Loucy (cell line): Measurements from ENCODE around the gene AIG1.

Experiments used
- H2AFZ ChIP-seq: fragments of 200-600 bp; sonication (generic); 2 replicates; pipeline ENCODE4 v1.6.0; 2016; ENCODE audit warnings: antibody characterized with exemption, mild to moderate bottlenecking, low read length, moderate library complexity
- H3F3A ChIP-seq: fragments of 200-600 bp; 2 replicates; pipeline ENCODE4 v1.6.0; 2016; ENCODE audit warnings: antibody characterized with exemption, low read depth, mild to moderate bottlenecking
- H3K27me3 ChIP-seq: fragments of 200-600 bp; sonication (generic); 2 replicates; pipeline ENCODE4 v1.6.1; 2014; ENCODE audit warnings: low read length, mild to moderate bottlenecking; ENCODE audit not compliant: insufficient read depth, poor library complexity, severe bottlenecking
- H3K36me3 ChIP-seq: fragments of 200-600 bp; sonication (generic); 2 replicates; pipeline ENCODE4 v1.6.1; 2016; ENCODE audit warnings: low read length; ENCODE audit not compliant: insufficient read depth
- H3K4me1 ChIP-seq: fragments of 200-600 bp; sonication (generic); 2 replicates; pipeline ENCODE4 v1.5.1; 2014; ENCODE audit warnings: low read length, mild to moderate bottlenecking; ENCODE audit not compliant: insufficient read depth, poor library complexity, severe bottlenecking
- H3K4me2 ChIP-seq: fragments of 200-600 bp; sonication (generic); 2 replicates; pipeline ENCODE4 v1.6.0; 2014; ENCODE audit warnings: antibody characterized with exemption, low read length, low read depth, mild to moderate bottlenecking; ENCODE audit not compliant: poor library complexity, severe bottlenecking
- H3K4me3 ChIP-seq: fragments of 200-600 bp; sonication (generic); 2 replicates; pipeline ENCODE4 v1.5.1; 2014; ENCODE audit warnings: low read length, mild to moderate bottlenecking, mixed read lengths; ENCODE audit not compliant: poor library complexity, severe bottlenecking
- H3K79me2 ChIP-seq: fragments of 200-600 bp; sonication (generic); 2 replicates; pipeline ENCODE4 v1.6.1; 2014; ENCODE audit warnings: low read length; ENCODE audit not compliant: insufficient read depth
- H3K9ac ChIP-seq: fragments of 200-600 bp; sonication (generic); 2 replicates; pipeline ENCODE4 v1.6.0; 2014; ENCODE audit warnings: mild to moderate bottlenecking, low read depth, low read length, moderate library complexity; ENCODE audit not compliant: poor library complexity, severe bottlenecking
- H3K9me2 ChIP-seq: fragments of 200-600 bp; sonication (generic); replicated peaks from 2 replicates; pipeline ENCODE4 v1.6.1; 2016; ENCODE audit warnings: low read depth, low read length, mixed read lengths
- H3K9me3 ChIP-seq: fragments of 200-600 bp; sonication (generic); 2 replicates; pipeline ENCODE4 v1.6.1; 2014; ENCODE audit warnings: mild to moderate bottlenecking, antibody characterized with exemption, low read length, low read depth; ENCODE audit not compliant: insufficient read depth
- H4K20me1 ChIP-seq: fragments of 200-600 bp; sonication (generic); 2 replicates; pipeline ENCODE4 v1.6.0; 2014; ENCODE audit warnings: antibody characterized with exemption, low read length, mild to moderate bottlenecking; ENCODE audit not compliant: insufficient read depth, poor library complexity, severe bottlenecking
- CTCF ChIP-seq: fragments of 200-600 bp; sonication (generic); conservative IDR thresholded peaks from 2 replicates; pipeline ENCODE4 v1.5.1; 2014; ENCODE audit warnings: mild to moderate bottlenecking, antibody characterized with exemption, low read length
- EZH2phosphoT487 ChIP-seq: fragments of 200-600 bp; IDR thresholded peaks from 2 replicates; pipeline ENCODE4 v1.6.1; 2018; ENCODE audit warnings: antibody characterized with exemption, mild to moderate bottlenecking, moderate library complexity, borderline replicate concordance

AIG1 gene

GRCh38 chr6:143193571-143194094 lies 132.9 kb downstream of the AIG1 start:
- no peaks in the 10 kb centered on the region for H3K79me2 ChIP-seq
- H3K4me2 ChIP-seq: no peak overlapping the region
- no peaks in the 10 kb centered on the region for H3K4me1 ChIP-seq
- no peaks in the 10 kb centered on the region for H3K9me3 ChIP-seq
- no peaks in the 10 kb centered on the region for H4K20me1 ChIP-seq
- H3K36me3 ChIP-seq: no peaks in the 10 kb centered on the region
- H2AFZ ChIP-seq: no peak overlapping the region
- no peaks in the 10 kb centered on the region for H3K27me3 ChIP-seq
- no peak overlapping the region for H3K4me3 ChIP-seq
- TF ChIP-seq CTCF (no peak), EZH2phosphoT487 (no peak)
- H3K9me2 ChIP-seq: no peaks in the 10 kb centered on the region
- no peaks in the 10 kb centered on the region for H3F3A ChIP-seq
- no peak overlapping the region for H3K9ac ChIP-seq

- Histone ChIP-seq H3K4me2 (no peak overlapping the region), H3K36me3 (no peaks in the 10 kb centered on the region), H4K20me1 (no peaks in the 10 kb centered on the region), H3K4me3 (no peak overlapping the region), H3K79me2 (no peaks in the 10 kb centered on the region), H3K9ac (no peak overlapping the region), H2AFZ (no peak overlapping the region), H3K9me2 (no peaks in the 10 kb centered on the region), H3K27me3 (no peaks in the 10 kb centered on the region), H3K9me3 (no peaks in the 10 kb centered on the region), H3K4me1 (no peaks in the 10 kb centered on the region), H3F3A (no peaks in the 10 kb centered on the region)
- TF ChIP-seq EZH2phosphoT487 (no peak), CTCF (no peak)
These were observed 133.5 kb downstream of the AIG1 start for GRCh38 chr6:143194095-143194589.

- H3K9ac ChIP-seq: no peak overlapping the region
- H3K4me3 ChIP-seq: no peak overlapping the region
- no peaks in the 10 kb centered on the region for H3K36me3 ChIP-seq
- no peak for TF ChIP-seq EZH2phosphoT487
- TF ChIP-seq CTCF: no peak
- H3K27me3 ChIP-seq: no peaks in the 10 kb centered on the region
- H3K9me3 ChIP-seq: no peaks in the 10 kb centered on the region
- H3K4me2 ChIP-seq: no peak overlapping the region
- no peaks in the 10 kb centered on the region for H3K9me2 ChIP-seq
- H3K4me1 ChIP-seq: no peaks in the 10 kb centered on the region
- no peak overlapping the region for H2AFZ ChIP-seq
- no peaks in the 10 kb centered on the region for H3K79me2 ChIP-seq
- no peaks in the 10 kb centered on the region for H3F3A ChIP-seq
- H4K20me1 ChIP-seq: no peaks in the 10 kb centered on the region
These were observed 134.7 kb downstream of the AIG1 start for GRCh38 chr6:143195349-143195845.
